GM23338 (cell line): ENCODE measurements around the gene CHCHD6. TPM values are rescaled to one million over a fixed set of nuclear protein-coding genes. Genes with fewer than 3 reads are reported as not detected.

ENCODE experiments used
- ATAC-seq: fragments of 200-7000 bp; cut with Tn5 transposase; 3 replicates; pipeline ENCODE4 v1.9.1; 2020
- DNase-seq: peaks from one replicate; pipeline ENCODE4 v3.0.0-alpha.2; 2015; ENCODE audit warnings: low spot score
- H2AFZ ChIP-seq: fragments of 200-600 bp; sonication (generic); 2 replicates; pipeline ENCODE4 v1.8.0; 2016; ENCODE audit warnings: antibody characterized with exemption, mild to moderate bottlenecking, moderate library complexity
- H3F3A ChIP-seq: fragments of 200-600 bp; sonication (generic); replicated peaks from 2 replicates; pipeline ENCODE4 v1.8.0; 2017; ENCODE audit warnings: antibody characterized with exemption, mixed run types, low read depth
- H3K27ac ChIP-seq: fragments of 200-600 bp; sonication (generic); 2 replicates; pipeline ENCODE4 v1.6.1; 2016; ENCODE audit warnings: low read depth
- H3K27me3 ChIP-seq: fragments of 200-600 bp; sonication (generic); 2 replicates; pipeline ENCODE4 v1.8.0; 2016; ENCODE audit warnings: mild to moderate bottlenecking, mixed run types, moderate library complexity; ENCODE audit not compliant: insufficient read depth
- H3K36me3 ChIP-seq: fragments of 200-600 bp; sonication (generic); 2 replicates; pipeline ENCODE4 v1.8.0; 2016; ENCODE audit warnings: mild to moderate bottlenecking; ENCODE audit not compliant: insufficient read depth
- H3K4me1 ChIP-seq: fragments of 200-600 bp; sonication (generic); 2 replicates; pipeline ENCODE4 v1.8.0; 2016; ENCODE audit warnings: mild to moderate bottlenecking, moderate library complexity; ENCODE audit not compliant: insufficient read depth
- H3K4me2 ChIP-seq: fragments of 200-600 bp; sonication (generic); 2 replicates; pipeline ENCODE4 v1.7.1; 2017; ENCODE audit warnings: mixed run types
- H3K4me3 ChIP-seq: fragments of 200-600 bp; sonication (generic); 2 replicates; pipeline ENCODE4 v1.6.1; 2016; ENCODE audit warnings: mixed run types
- H3K79me2 ChIP-seq: fragments of 200-600 bp; sonication (generic); replicated peaks from 2 replicates; pipeline ENCODE4 v1.8.0; 2017; ENCODE audit warnings: mild to moderate bottlenecking; ENCODE audit not compliant: insufficient read depth
- H3K9me2 ChIP-seq: fragments of 200-600 bp; sonication (generic); 2 replicates; pipeline ENCODE4 v1.8.0; 2017; ENCODE audit not compliant: insufficient read depth
- H4K20me1 ChIP-seq: fragments of 200-600 bp; sonication (generic); replicated peaks from 2 replicates; pipeline ENCODE4 v1.8.0; 2017; ENCODE audit warnings: mild to moderate bottlenecking; ENCODE audit not compliant: insufficient read depth
- H3K27ac Mint-ChIP-seq: 2 replicates; pipeline ENCODE4 v1.8.0; 2020; ENCODE audit warnings: inconsistent platforms, mild to moderate bottlenecking, moderate library complexity, mixed read lengths
- H3K27me3 Mint-ChIP-seq: 3 replicates; pipeline ENCODE4 v1.8.0; 2022; ENCODE audit warnings: low read depth, mild to moderate bottlenecking, moderate library complexity, mixed read lengths, inconsistent platforms; ENCODE audit not compliant: insufficient read depth, poor library complexity
- H3K36me3 Mint-ChIP-seq: 3 replicates; pipeline ENCODE4 v1.8.0; 2021; ENCODE audit warnings: low read depth, mild to moderate bottlenecking, inconsistent platforms, moderate library complexity, mixed read lengths
- H3K4me1 Mint-ChIP-seq: 3 replicates; pipeline ENCODE4 v1.8.0; 2020; ENCODE audit warnings: mild to moderate bottlenecking, inconsistent platforms, mixed read lengths
- H3K4me3 Mint-ChIP-seq: 3 replicates; pipeline ENCODE4 v1.8.0; 2021; ENCODE audit warnings: moderate library complexity, mild to moderate bottlenecking, inconsistent platforms, mixed read lengths
- H3K9me3 Mint-ChIP-seq: 3 replicates; pipeline ENCODE4 v1.8.0; 2020; ENCODE audit warnings: moderate library complexity, mild to moderate bottlenecking, inconsistent platforms, mixed read lengths
- CREB1 ChIP-seq: fragments of 250-450 bp; sonication (Bioruptor Pico); IDR thresholded peaks from 2 replicates; pipeline ENCODE4 v1.5.0; 2020; ENCODE audit warnings: low read depth, mild to moderate bottlenecking, moderate library complexity
- EZH2 ChIP-seq: fragments of 200-600 bp; sonication (generic); IDR thresholded peaks from one replicate; pipeline ENCODE4 v1.8.0; 2017; ENCODE audit warnings: antibody characterized with exemption, mild to moderate bottlenecking, low read depth; ENCODE audit not compliant: unreplicated experiment
- EZH2phosphoT487 ChIP-seq: fragments of 200-600 bp; sonication (generic); IDR thresholded peaks from one replicate; pipeline ENCODE4 v1.8.1; 2018; ENCODE audit warnings: antibody characterized with exemption; ENCODE audit not compliant: unreplicated experiment
- JUNB ChIP-seq: IDR thresholded peaks from one replicate; pipeline ENCODE4 v1.6.1; 2016; ENCODE audit warnings: antibody characterized with exemption; ENCODE audit not compliant: unreplicated experiment
- NANOG ChIP-seq: IDR thresholded peaks from 2 replicates; pipeline ENCODE4 v1.6.1; 2016; ENCODE audit warnings: antibody characterized with exemption, borderline replicate concordance
- POLR2AphosphoS5 ChIP-seq: IDR thresholded peaks from 2 replicates; pipeline ENCODE4 v1.6.1; 2016; ENCODE audit warnings: antibody characterized with exemption, low read depth
- STAT1 ChIP-seq: IDR thresholded peaks from one replicate; pipeline ENCODE4 v1.6.1; 2016; ENCODE audit warnings: antibody characterized with exemption; ENCODE audit not compliant: unreplicated experiment
- ZNF114 ChIP-seq: fragments of 250-450 bp; sonication (Bioruptor Pico); IDR thresholded peaks from 2 replicates; pipeline ENCODE4 v1.5.0; 2020; ENCODE audit warnings: mild to moderate bottlenecking, moderate library complexity
- ZNF331 ChIP-seq: fragments of 250-450 bp; sonication (Bioruptor Pico); IDR thresholded peaks from 2 replicates; pipeline ENCODE4 v1.5.0; 2020; ENCODE audit warnings: low read depth, mild to moderate bottlenecking, moderate library complexity
- ZNF462 ChIP-seq: fragments of 250-450 bp; sonication (Bioruptor Pico); IDR thresholded peaks from 2 replicates; pipeline ENCODE4 v1.5.0; 2020; ENCODE audit warnings: mild to moderate bottlenecking, moderate library complexity
- polyA plus RNA-seq: library from polyadenylated mRNA; unstranded; fragments of >200 nt; fragmentation: Nextera tagmentation; extraction: Ambion mirVana; gene quantifications from 2 replicates; pipeline ENCODE4 v1.2.1, GENCODE V29; 2016
- total RNA-seq: library from RNA; depleted of rRNA; stranded (reverse); fragments of >200 nt; shearing (Covaris generic); gene quantifications from 2 replicates; pipeline ENCODE4 v1.2.3, GENCODE V29; 2014
- TF ChIP-seq, protein P1 (sequence below), 2 experiments: fragments of 200-600 bp in 1 of 2; sonication (generic) in 1 of 2; conservative IDR thresholded peaks; 2 replicates each; pipeline versions ENCODE4 v1.5.1 to v1.6.1; 2016 to 2017; ENCODE audit warnings: antibody characterized with exemption in 2 of 2, low read depth in 2 of 2, mild to moderate bottlenecking in 2 of 2, moderate library complexity in 1 of 2
- TF ChIP-seq, protein P2 (sequence below): IDR thresholded peaks from one replicate; pipeline ENCODE4 v1.6.1; 2018; ENCODE audit warnings: antibody characterized with exemption; ENCODE audit not compliant: unreplicated experiment
- TF ChIP-seq, protein P3 (sequence below): IDR thresholded peaks from 2 replicates; pipeline ENCODE4 v1.6.1; 2016; ENCODE audit warnings: antibody characterized with exemption

The CHCHD6 gene
- total and polyA plus RNA-seq, 2 experiments from 2014 or later = 28.8 to 43.0 TPM

DNA sequence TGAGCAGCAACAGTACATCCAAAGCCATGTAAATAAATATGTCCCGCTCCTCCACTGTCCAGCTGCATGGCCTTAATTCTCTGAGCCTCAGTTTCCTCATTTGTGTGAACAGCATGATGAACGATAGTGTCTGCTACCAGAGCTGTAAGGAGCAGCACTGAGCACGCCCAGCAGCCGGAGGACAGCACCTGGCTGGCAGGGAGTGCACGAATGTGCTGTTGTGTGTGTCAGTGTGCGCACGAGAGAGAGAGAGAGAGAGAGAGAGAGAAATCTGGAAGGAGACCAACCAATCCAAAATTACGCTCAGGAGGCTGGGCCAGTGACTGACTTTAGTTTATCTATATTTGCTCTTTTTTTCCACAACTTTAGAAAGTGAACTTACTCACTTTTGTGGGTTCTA is 252.3 kb downstream of the CHCHD6 start:
- no peaks in the 10 kb centered on the region for H3K36me3 Mint-ChIP-seq
- H3K9me2 ChIP-seq = no peaks in the 10 kb centered on the region
- H3K9me3 Mint-ChIP-seq = no peaks in the 10 kb centered on the region; the same call in 2 of the 3 replicates
- H3K4me1 Mint-ChIP-seq = peaks cover 15% of the 10 kb centered on the region
- no peak overlapping the region for H3K4me3 ChIP-seq
- ATAC-seq = no peak
- H2AFZ ChIP-seq = no peak overlapping the region
- H3K27me3 Mint-ChIP-seq = peaks cover 15% of the 10 kb centered on the region
- H3K27me3 ChIP-seq = no peaks in the 10 kb centered on the region
- no peaks in the 10 kb centered on the region for H3K79me2 ChIP-seq
- H3K4me3 Mint-ChIP-seq = no peak overlapping the region
- DNase-seq = no peak
- H3K27ac ChIP-seq = no peak overlapping the region
- no peaks in the 10 kb centered on the region for H3K36me3 ChIP-seq
- H3K4me2 ChIP-seq = no peak overlapping the region
- no peaks in the 10 kb centered on the region for H4K20me1 ChIP-seq
- H3K4me1 ChIP-seq = no peaks in the 10 kb centered on the region
- TF ChIP-seq CREB1 (CRISPR knock-in tag) = no peak
- TF ChIP-seq, protein P1, sequence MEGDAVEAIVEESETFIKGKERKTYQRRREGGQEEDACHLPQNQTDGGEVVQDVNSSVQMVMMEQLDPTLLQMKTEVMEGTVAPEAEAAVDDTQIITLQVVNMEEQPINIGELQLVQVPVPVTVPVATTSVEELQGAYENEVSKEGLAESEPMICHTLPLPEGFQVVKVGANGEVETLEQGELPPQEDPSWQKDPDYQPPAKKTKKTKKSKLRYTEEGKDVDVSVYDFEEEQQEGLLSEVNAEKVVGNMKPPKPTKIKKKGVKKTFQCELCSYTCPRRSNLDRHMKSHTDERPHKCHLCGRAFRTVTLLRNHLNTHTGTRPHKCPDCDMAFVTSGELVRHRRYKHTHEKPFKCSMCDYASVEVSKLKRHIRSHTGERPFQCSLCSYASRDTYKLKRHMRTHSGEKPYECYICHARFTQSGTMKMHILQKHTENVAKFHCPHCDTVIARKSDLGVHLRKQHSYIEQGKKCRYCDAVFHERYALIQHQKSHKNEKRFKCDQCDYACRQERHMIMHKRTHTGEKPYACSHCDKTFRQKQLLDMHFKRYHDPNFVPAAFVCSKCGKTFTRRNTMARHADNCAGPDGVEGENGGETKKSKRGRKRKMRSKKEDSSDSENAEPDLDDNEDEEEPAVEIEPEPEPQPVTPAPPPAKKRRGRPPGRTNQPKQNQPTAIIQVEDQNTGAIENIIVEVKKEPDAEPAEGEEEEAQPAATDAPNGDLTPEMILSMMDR (conservative IDR thresholded peaks at IDR 0.05; ENCODE audit: low read depth in 2 of 2) = no peak
- TF ChIP-seq, protein P2, sequence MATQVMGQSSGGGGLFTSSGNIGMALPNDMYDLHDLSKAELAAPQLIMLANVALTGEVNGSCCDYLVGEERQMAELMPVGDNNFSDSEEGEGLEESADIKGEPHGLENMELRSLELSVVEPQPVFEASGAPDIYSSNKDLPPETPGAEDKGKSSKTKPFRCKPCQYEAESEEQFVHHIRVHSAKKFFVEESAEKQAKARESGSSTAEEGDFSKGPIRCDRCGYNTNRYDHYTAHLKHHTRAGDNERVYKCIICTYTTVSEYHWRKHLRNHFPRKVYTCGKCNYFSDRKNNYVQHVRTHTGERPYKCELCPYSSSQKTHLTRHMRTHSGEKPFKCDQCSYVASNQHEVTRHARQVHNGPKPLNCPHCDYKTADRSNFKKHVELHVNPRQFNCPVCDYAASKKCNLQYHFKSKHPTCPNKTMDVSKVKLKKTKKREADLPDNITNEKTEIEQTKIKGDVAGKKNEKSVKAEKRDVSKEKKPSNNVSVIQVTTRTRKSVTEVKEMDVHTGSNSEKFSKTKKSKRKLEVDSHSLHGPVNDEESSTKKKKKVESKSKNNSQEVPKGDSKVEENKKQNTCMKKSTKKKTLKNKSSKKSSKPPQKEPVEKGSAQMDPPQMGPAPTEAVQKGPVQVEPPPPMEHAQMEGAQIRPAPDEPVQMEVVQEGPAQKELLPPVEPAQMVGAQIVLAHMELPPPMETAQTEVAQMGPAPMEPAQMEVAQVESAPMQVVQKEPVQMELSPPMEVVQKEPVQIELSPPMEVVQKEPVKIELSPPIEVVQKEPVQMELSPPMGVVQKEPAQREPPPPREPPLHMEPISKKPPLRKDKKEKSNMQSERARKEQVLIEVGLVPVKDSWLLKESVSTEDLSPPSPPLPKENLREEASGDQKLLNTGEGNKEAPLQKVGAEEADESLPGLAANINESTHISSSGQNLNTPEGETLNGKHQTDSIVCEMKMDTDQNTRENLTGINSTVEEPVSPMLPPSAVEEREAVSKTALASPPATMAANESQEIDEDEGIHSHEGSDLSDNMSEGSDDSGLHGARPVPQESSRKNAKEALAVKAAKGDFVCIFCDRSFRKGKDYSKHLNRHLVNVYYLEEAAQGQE = no peak
- no peak for TF ChIP-seq ZNF462 (CRISPR knock-in tag)
- TF ChIP-seq, protein P3, sequence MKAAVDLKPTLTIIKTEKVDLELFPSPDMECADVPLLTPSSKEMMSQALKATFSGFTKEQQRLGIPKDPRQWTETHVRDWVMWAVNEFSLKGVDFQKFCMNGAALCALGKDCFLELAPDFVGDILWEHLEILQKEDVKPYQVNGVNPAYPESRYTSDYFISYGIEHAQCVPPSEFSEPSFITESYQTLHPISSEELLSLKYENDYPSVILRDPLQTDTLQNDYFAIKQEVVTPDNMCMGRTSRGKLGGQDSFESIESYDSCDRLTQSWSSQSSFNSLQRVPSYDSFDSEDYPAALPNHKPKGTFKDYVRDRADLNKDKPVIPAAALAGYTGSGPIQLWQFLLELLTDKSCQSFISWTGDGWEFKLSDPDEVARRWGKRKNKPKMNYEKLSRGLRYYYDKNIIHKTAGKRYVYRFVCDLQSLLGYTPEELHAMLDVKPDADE = no peak
- no peak for TF ChIP-seq NANOG
- TF ChIP-seq EZH2phosphoT487 = no peak
- no peak for TF ChIP-seq EZH2
- no peak for TF ChIP-seq POLR2AphosphoS5
- no peak for TF ChIP-seq STAT1
- no peak for TF ChIP-seq JUNB
- TF ChIP-seq ZNF331 (CRISPR knock-in tag) = no peak
- no peak for TF ChIP-seq ZNF114 (CRISPR knock-in tag)
- H3F3A ChIP-seq = no peaks in the 10 kb centered on the region
- H3K27ac Mint-ChIP-seq = no peak overlapping the region
